ENCODE data around the gene VIPR2.

GRCh38 chr7:159136846-159137245 is 7.8 kb downstream of the VIPR2 start:
- TF ChIP-seq, protein P1, sequence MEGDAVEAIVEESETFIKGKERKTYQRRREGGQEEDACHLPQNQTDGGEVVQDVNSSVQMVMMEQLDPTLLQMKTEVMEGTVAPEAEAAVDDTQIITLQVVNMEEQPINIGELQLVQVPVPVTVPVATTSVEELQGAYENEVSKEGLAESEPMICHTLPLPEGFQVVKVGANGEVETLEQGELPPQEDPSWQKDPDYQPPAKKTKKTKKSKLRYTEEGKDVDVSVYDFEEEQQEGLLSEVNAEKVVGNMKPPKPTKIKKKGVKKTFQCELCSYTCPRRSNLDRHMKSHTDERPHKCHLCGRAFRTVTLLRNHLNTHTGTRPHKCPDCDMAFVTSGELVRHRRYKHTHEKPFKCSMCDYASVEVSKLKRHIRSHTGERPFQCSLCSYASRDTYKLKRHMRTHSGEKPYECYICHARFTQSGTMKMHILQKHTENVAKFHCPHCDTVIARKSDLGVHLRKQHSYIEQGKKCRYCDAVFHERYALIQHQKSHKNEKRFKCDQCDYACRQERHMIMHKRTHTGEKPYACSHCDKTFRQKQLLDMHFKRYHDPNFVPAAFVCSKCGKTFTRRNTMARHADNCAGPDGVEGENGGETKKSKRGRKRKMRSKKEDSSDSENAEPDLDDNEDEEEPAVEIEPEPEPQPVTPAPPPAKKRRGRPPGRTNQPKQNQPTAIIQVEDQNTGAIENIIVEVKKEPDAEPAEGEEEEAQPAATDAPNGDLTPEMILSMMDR (IDR thresholded peaks at IDR 0.05; ENCODE audit: poor library complexity, severe bottlenecking): no peak
- TF ChIP-seq POLR2AphosphoS5 (IDR thresholded peaks at IDR 0.05): no peak

Data from neural cell (in vitro differentiated cells).